Keratinocyte (primary cell): ENCODE measurements around the gene EIF2S3.

Experiments used
- CTCF ChIP-seq, 3 experiments: IDR thresholded peaks in 1 of 3; conservative IDR thresholded peaks in 1 of 3; optimal IDR thresholded peaks in 1 of 3; 2 replicates in 2 of 3; 3 replicates in 1 of 3; pipeline versions ENCODE3 to v1.5.1; 2011; ENCODE audit warnings: low read length in 3 of 3, mild to moderate bottlenecking in 3 of 3, moderate library complexity in 2 of 3, control low read depth in 1 of 3, inconsistent platforms in 1 of 3; ENCODE audit not compliant: insufficient read depth in 2 of 3; ENCODE audit errors: extremely low read depth in 1 of 3
- EZH2 ChIP-seq: IDR thresholded peaks from one replicate; pipeline ENCODE4 v1.6.1; 2012; ENCODE audit warnings: inconsistent platforms, mild to moderate bottlenecking, low read length, moderate library complexity

GRCh38 chrX:24030597-24030996 is 24.2 kb upstream of the EIF2S3 start:
- TF ChIP-seq CTCF (optimal IDR thresholded peaks at IDR 0.05 in 1 of 3, IDR thresholded peaks at IDR 0.05 in 1 of 3, conservative IDR thresholded peaks at IDR 0.05 in 1 of 3; ENCODE audit: extremely low read depth in 1 of 3, insufficient read depth in 2 of 3, low read length in 3 of 3), result no peak
- TF ChIP-seq EZH2, result no peak
